ENCODE data around the gene IFNAR1.
"Not testable (repeated sequence)": the region's sequence is repeated elsewhere in the genome, so short reads cannot be mapped to it uniquely, and the experiment has no call there.

The IFNAR1 gene

GRCh38 chr21:33380483-33380998 lies 55.8 kb downstream of the IFNAR1 start:
- TF ChIP-seq SPI1 (IDR thresholded peaks at IDR 0.05; ENCODE audit: low read depth, low read length): peak; percentile 31; the same call in 1 of the 2 replicates
- no peak for TF ChIP-seq PAX5 (IDR thresholded peaks at IDR 0.05; ENCODE audit: insufficient read depth, low read length, severe bottlenecking)
- no peak for TF ChIP-seq TAF1 (IDR thresholded peaks at IDR 0.05; ENCODE audit: low read depth, low read length)
- 0 out of 2 replicates have a peak, but pooled peaks have one; percentile 59 for TF ChIP-seq POLR2AphosphoS5 (IDR thresholded peaks at IDR 0.05; ENCODE audit: low read depth, low read length)
- TF ChIP-seq POLR2A (IDR thresholded peaks at IDR 0.05; ENCODE audit: low read depth, low read length): peak; percentile 42; the same call in 1 of the 2 replicates
- TF ChIP-seq POU2F2 (IDR thresholded peaks at IDR 0.05; ENCODE audit: low read depth, low read length): 0 out of 2 replicates have a peak, but pooled peaks have one; percentile 18
- DNase-seq (ENCODE audit: insufficient read length, low spot score) (no peak), FAIRE-seq (peak; percentile 87)

GRCh38 chr21:33381381-33381780 lies 56.6 kb downstream of the IFNAR1 start:
- not testable (repeated sequence) for FAIRE-seq; DNase-seq (ENCODE audit: insufficient read length, low spot score)

DNA sequence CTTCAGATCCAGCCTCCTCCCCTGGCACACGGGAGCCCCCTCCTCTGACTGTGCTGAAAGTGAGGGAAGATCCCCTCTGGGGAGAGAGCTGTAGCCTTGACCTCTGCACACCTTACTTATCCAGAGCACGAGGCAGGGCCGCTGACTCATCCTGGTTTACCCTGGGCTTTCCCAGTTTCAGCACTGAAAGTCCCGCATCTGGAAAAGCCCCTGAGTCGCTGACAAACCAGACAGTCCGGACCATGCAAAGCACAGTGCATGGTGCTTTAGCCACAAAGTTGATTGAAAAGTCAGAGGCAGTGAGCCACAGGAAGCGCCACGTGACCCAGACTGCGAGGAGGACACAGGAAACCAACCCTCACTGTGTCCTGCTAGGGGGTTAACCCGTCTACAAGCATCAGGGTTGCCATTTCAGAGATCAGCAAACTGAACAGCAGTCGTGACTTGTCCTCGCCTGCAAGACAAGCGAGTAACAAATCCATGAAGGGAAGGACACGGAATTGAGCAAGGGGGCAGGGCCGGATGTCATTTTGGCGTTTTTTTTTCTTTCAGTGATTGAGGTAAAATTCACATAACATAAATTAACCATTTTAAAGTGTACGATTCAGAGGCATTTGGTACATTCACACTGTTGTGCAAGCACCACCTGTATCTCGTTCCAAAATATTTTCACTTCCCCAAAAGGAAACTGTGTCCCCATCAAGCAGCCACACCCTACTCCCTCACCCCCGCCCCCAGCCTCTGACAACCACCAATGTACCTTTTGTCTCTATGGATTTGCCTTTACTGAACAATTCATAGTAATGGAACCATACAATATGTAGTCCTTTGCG lies 58.5 kb downstream of the IFNAR1 start:
- TF ChIP-seq POU2F2 (IDR thresholded peaks at IDR 0.05; ENCODE audit: low read depth, low read length) (peak; percentile 77), POLR2AphosphoS5 (IDR thresholded peaks at IDR 0.05; ENCODE audit: low read depth, low read length) (peak; percentile 85), POLR2A (IDR thresholded peaks at IDR 0.05; ENCODE audit: low read depth, low read length) (peak; percentile 89), SPI1 (IDR thresholded peaks at IDR 0.05; ENCODE audit: low read depth, low read length) (peak; percentile 94), TAF1 (IDR thresholded peaks at IDR 0.05; ENCODE audit: low read depth, low read length) (peak; percentile 67), PAX5 (IDR thresholded peaks at IDR 0.05; ENCODE audit: insufficient read depth, low read length, severe bottlenecking) (peak; percentile 7)
- peak; percentile 97 for FAIRE-seq
- no peak for DNase-seq (ENCODE audit: insufficient read length, low spot score)

DNA sequence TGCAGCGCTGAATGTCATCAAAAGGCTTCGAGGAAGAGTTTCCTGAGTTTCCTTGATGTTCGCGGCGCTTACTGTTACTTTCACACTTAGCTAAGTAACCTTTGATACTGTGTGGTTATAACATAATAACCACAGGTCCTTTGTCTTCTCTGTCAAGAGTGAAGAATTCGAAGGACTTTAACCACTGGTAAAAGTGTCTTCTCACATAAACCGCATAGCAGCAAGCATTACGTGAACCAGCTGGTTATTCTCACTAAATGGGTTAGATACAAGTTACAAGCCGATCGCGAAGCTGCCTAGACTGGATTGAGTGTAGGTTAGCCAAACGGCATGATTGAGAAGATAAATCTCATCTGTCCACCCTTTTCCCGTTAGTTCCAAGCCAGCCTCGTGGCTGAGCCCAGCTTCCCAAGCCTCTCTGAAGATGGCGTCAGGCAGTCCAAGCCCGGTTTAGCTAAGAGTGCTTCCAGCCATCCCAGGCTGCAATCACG lies 60.1 kb downstream of the IFNAR1 start:
- DNase-seq (ENCODE audit: insufficient read length, low spot score): no peak
- TF ChIP-seq POLR2A (IDR thresholded peaks at IDR 0.05; ENCODE audit: low read depth, low read length) (no peak), SPI1 (IDR thresholded peaks at IDR 0.05; ENCODE audit: low read depth, low read length) (no peak), PAX5 (IDR thresholded peaks at IDR 0.05; ENCODE audit: insufficient read depth, low read length, severe bottlenecking) (no peak), POU2F2 (IDR thresholded peaks at IDR 0.05; ENCODE audit: low read depth, low read length) (no peak)
- FAIRE-seq: peak; percentile 59

DNA sequence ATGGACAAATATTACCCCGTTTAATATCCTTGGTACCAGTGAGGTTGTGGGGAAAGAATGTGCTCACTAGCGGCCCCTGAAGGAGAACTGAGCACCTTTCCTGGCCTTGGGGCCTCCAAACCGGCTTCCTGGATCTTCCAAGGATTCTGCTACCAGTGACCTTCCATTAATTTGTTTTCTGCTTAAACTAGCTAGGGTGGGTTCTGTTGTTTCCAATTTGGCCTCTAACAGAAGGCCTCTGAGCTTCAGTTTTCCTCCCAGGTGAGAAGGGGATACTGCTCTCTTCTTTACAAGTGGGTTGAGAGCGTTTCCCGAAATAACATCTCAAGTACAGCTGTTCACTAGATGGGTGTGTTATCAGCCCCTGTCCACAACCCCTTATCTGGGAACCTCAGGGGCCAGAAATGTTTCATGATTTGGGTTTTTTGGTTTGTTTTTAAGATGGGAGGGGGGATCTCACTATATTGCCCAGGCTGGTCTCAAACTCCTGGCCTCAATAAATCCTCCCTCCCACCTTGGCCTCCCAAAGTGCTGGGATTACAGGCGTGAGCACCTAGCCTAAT lies 61.5 kb downstream of the IFNAR1 start:
- TF ChIP-seq PAX5 (IDR thresholded peaks at IDR 0.05; ENCODE audit: insufficient read depth, low read length, severe bottlenecking) (no peak), SPI1 (IDR thresholded peaks at IDR 0.05; ENCODE audit: low read depth, low read length) (no peak), POLR2AphosphoS5 (IDR thresholded peaks at IDR 0.05; ENCODE audit: low read depth, low read length) (no peak), POLR2A (IDR thresholded peaks at IDR 0.05; ENCODE audit: low read depth, low read length) (no peak), TAF1 (IDR thresholded peaks at IDR 0.05; ENCODE audit: low read depth, low read length) (no peak), POU2F2 (IDR thresholded peaks at IDR 0.05; ENCODE audit: low read depth, low read length) (no peak)
- no peak for FAIRE-seq

DNA sequence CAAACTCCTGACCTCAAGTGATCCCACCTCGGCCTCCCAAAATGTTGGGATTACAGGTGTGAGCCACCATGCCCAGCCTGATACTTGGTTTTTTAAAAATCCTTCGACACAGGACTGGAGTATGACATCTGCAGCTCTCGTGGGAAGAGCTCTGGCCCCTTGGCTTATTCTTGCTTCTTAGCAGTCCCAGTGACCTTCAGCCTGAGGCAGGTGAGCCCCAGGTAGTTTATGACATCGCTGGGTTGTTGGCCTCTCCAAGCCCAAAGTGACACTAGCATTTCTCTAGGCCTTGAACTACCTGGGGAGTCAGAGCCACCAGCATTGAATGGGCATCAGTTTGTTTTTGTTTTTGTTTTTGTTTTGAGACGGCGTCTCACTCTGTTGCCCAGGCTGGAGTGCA lies 62.5 kb downstream of the IFNAR1 start:
- FAIRE-seq: no peak
- TF ChIP-seq SPI1 (IDR thresholded peaks at IDR 0.05; ENCODE audit: low read depth, low read length): no peak
- no peak for TF ChIP-seq POU2F2 (IDR thresholded peaks at IDR 0.05; ENCODE audit: low read depth, low read length)
- TF ChIP-seq PAX5 (IDR thresholded peaks at IDR 0.05; ENCODE audit: insufficient read depth, low read length, severe bottlenecking): no peak
- TF ChIP-seq TAF1 (IDR thresholded peaks at IDR 0.05; ENCODE audit: low read depth, low read length): no peak
- no peak for TF ChIP-seq POLR2A (IDR thresholded peaks at IDR 0.05; ENCODE audit: low read depth, low read length)

More for the DNA sequence above, 61.5 kb downstream of the IFNAR1 start:
- no peak for DNase-seq (ENCODE audit: insufficient read length, low spot score)

DNA sequence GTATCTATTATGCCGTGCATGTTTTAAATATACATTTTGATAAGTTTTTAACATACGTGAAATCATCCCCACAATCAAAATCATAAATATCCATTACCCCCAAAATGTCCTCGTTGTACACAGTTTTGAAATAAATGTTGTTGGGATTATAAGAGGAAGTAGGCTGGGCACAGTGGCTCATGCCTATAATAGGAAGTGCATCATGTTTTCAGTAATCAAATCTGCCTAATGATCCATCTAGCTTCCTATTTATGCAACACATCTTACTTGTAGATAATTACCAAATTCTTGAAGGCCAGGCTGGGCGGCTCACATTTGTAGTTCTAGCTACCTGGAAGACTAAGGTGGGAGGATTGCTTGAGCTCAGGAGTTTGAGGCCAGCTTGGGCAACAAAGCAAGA lies 63.4 kb downstream of the IFNAR1 start:
- FAIRE-seq: no peak
- no peak for DNase-seq (ENCODE audit: insufficient read length, low spot score)
- TF ChIP-seq POLR2A (IDR thresholded peaks at IDR 0.05; ENCODE audit: low read depth, low read length): no peak
- TF ChIP-seq POU2F2 (IDR thresholded peaks at IDR 0.05; ENCODE audit: low read depth, low read length): no peak
- peak; percentile 39 for TF ChIP-seq SPI1 (IDR thresholded peaks at IDR 0.05; ENCODE audit: low read depth, low read length)

More for the DNA sequence above, 62.5 kb downstream of the IFNAR1 start:
- DNase-seq (ENCODE audit: insufficient read length, low spot score): no peak

DNA sequence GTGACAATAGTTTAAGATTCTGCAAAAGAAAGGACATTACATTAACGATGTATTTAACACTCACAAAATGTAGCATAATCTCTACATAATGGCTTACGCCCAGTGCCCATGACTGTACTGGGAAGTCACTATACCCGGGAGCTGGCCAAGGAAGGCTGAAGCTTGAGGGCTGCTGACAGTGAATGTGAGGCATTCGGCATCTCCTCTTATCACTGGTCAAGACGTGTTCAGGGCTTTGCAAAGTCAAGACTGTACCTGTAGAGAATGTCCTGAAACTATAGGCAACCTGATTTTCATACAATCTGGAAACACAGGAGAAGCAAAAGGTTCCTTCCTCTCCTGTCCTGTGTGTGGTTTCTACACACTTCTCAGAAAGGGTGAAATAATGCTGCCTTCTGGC lies 65.7 kb downstream of the IFNAR1 start:
- DNase-seq (ENCODE audit: insufficient read length, low spot score) (no peak), FAIRE-seq (no peak)
- TF ChIP-seq PAX5 (IDR thresholded peaks at IDR 0.05; ENCODE audit: insufficient read depth, low read length, severe bottlenecking) (no peak), TAF1 (IDR thresholded peaks at IDR 0.05; ENCODE audit: low read depth, low read length) (no peak), POLR2A (IDR thresholded peaks at IDR 0.05; ENCODE audit: low read depth, low read length) (no peak), POLR2AphosphoS5 (IDR thresholded peaks at IDR 0.05; ENCODE audit: low read depth, low read length) (no peak), POU2F2 (IDR thresholded peaks at IDR 0.05; ENCODE audit: low read depth, low read length) (no peak), SPI1 (IDR thresholded peaks at IDR 0.05; ENCODE audit: low read depth, low read length) (no peak)

DNA sequence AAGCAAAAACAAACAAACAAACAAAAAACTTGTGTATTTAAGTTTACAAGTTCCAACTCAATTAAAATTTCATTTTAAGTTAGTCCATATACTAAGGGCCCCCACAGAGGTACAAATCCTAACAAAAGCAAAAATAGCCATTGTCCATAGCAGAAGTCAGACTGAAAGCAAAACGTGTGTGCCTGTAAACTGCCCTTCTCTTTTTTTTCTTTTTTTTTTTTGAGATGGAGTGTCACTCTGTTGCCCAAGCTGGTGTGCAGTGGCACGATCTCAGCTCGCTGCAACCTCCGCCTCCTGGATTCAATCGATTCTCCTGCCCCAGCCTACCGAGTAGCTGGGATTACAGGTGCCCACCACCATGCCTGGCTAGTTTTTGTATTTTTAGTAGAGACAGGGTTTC lies 66.9 kb downstream of the IFNAR1 start:
- FAIRE-seq (no peak), DNase-seq (ENCODE audit: insufficient read length, low spot score) (no peak)
- TF ChIP-seq POLR2AphosphoS5 (IDR thresholded peaks at IDR 0.05; ENCODE audit: low read depth, low read length) (no peak), POU2F2 (IDR thresholded peaks at IDR 0.05; ENCODE audit: low read depth, low read length) (no peak), POLR2A (IDR thresholded peaks at IDR 0.05; ENCODE audit: low read depth, low read length) (no peak), SPI1 (IDR thresholded peaks at IDR 0.05; ENCODE audit: low read depth, low read length) (no peak), PAX5 (IDR thresholded peaks at IDR 0.05; ENCODE audit: insufficient read depth, low read length, severe bottlenecking) (no peak), TAF1 (IDR thresholded peaks at IDR 0.05; ENCODE audit: low read depth, low read length) (no peak)
